K562 (cell line): ENCODE results near the gene PGAP2. TPM values are rescaled to one million over a fixed set of nuclear protein-coding genes. Genes with fewer than 3 reads are reported as not detected.
A peak's percentile ranks its signal among the peaks of the same experiment; 100 is the strongest.

Experiments
- CBX3 ChIP-seq, 2 experiments: IDR thresholded peaks; 1 replicate in 1 of 2; 2 replicates in 1 of 2; pipeline ENCODE4 v1.6.1; 2012; ENCODE audit warnings: inconsistent platforms in 2 of 2, low read length in 2 of 2, borderline replicate concordance in 1 of 2, control low read depth in 1 of 2
- EP400 ChIP-seq: fragments of 450-650 bp; IDR thresholded peaks from 2 replicates; pipeline ENCODE4 v1.6.1; 2017; ENCODE audit warnings: antibody characterized with exemption, mild to moderate bottlenecking, moderate library complexity
- ETS2 ChIP-seq: IDR thresholded peaks from 2 replicates; pipeline ENCODE4 v1.6.1; 2016; ENCODE audit warnings: borderline replicate concordance, missing genetic modification characterization, mild to moderate bottlenecking, moderate library complexity, missing compliant biosample characterization; ENCODE audit not compliant: poor library complexity, severe bottlenecking
- ETV1 ChIP-seq: fragments of 450-650 bp; conservative IDR thresholded peaks from 2 replicates; pipeline ENCODE4 v1.6.1; 2016; ENCODE audit warnings: missing genetic modification characterization, control low read depth, low read depth, missing compliant biosample characterization
- GTF2E2 ChIP-seq: fragments of 200-800 bp; sonication (Bioruptor generic); IDR thresholded peaks from 2 replicates; pipeline ENCODE4 v1.6.1; 2016; ENCODE audit warnings: missing genetic modification characterization, missing compliant biosample characterization
- JUNB ChIP-seq: fragments of 450-650 bp; formaldehyde crosslinking; conservative IDR thresholded peaks from 2 replicates; pipeline ENCODE4 v1.4.0; 2020; ENCODE audit warnings: mild to moderate bottlenecking
- NBN ChIP-seq: fragments of 450-650 bp; IDR thresholded peaks from 2 replicates; pipeline ENCODE4 v1.6.1; 2016; ENCODE audit warnings: low read depth, mild to moderate bottlenecking
- TBL1XR1 ChIP-seq, 2 experiments: IDR thresholded peaks; 2 replicates each; pipeline ENCODE4 v1.6.1; 2012; ENCODE audit warnings: improper control_type of control experiment in 2 of 2, low read length in 2 of 2, mild to moderate bottlenecking in 1 of 2
- TRIM28 ChIP-seq: fragments of 450-650 bp; IDR thresholded peaks from 2 replicates; pipeline ENCODE4 v1.6.1; 2017
- ZNF140 ChIP-seq: fragments of 250-450 bp; sonication (Bioruptor Pico); IDR thresholded peaks from 2 replicates; pipeline ENCODE4 v1.8.0; 2021; ENCODE audit warnings: moderate library complexity, mild to moderate bottlenecking, inconsistent platforms
- ZNF239 ChIP-seq: fragments of 250-450 bp; sonication (Bioruptor Pico); IDR thresholded peaks from 2 replicates; pipeline ENCODE4 v1.4.0; 2020; ENCODE audit warnings: mild to moderate bottlenecking
- ZNF324 ChIP-seq: fragments of 250-450 bp; sonication (Bioruptor Pico); IDR thresholded peaks from 2 replicates; pipeline ENCODE4 v1.4.0; 2020; ENCODE audit warnings: mild to moderate bottlenecking
- polyA plus RNA-seq, 8 experiments: library from polyadenylated mRNA; depleted of rRNA in 4 of 8; stranded (reverse) in 5 of 8; unstranded in 3 of 8; fragments of >200 nt; fragmentation: Nextera tagmentation in 2 of 8; fragmentation: Illumina TruSeq in 1 of 8; extraction: Ambion mirVana in 2 of 8; extraction: Trizol in 1 of 8; gene quantifications; 2 replicates each; pipeline versions ENCODE4 v1.2.1 to v1.2.3, GENCODE V29; 2011 to 2014; ENCODE audit warnings: inconsistent platforms in 1 of 8, missing spikeins in 1 of 8
- total RNA-seq, 7 experiments: library from RNA; depleted of rRNA in 6 of 7; stranded (reverse); fragments of >200 nt in 6 of 7; fragmentation: Illumina TruSeq in 2 of 7; extraction: Trizol in 2 of 7; gene quantifications; 2 replicates each; pipeline versions ENCODE4 v1.2.1 to v1.2.3, GENCODE V29; 2011 to 2021; ENCODE audit warnings: low replicate concordance in 1 of 7
- TF ChIP-seq, protein P1 (sequence below), 2 experiments: fragments of 450-650 bp; IDR thresholded peaks; 2 replicates each; pipeline ENCODE4 v1.6.1; 2016; ENCODE audit warnings: mild to moderate bottlenecking in 2 of 2, borderline replicate concordance in 1 of 2, low read depth in 1 of 2, moderate library complexity in 1 of 2
- TF ChIP-seq, protein P2 (sequence below): fragments of 250-450 bp; sonication (Bioruptor Pico); IDR thresholded peaks from 2 replicates; pipeline ENCODE4 v1.8.0; 2022; ENCODE audit warnings: moderate library complexity, mild to moderate bottlenecking, inconsistent platforms
- TF ChIP-seq, protein P3 (sequence below): fragments of 450-650 bp; IDR thresholded peaks from 2 replicates; pipeline ENCODE4 v1.6.1; 2016; ENCODE audit warnings: borderline replicate concordance

The PGAP2 gene
- total and polyA plus RNA-seq, 9 of the 15 experiments (the other 6 are each of a cell fraction or from before 2014, with no cell fraction given) = 17.9 to 47.2 (median 33.7) TPM

DNA sequence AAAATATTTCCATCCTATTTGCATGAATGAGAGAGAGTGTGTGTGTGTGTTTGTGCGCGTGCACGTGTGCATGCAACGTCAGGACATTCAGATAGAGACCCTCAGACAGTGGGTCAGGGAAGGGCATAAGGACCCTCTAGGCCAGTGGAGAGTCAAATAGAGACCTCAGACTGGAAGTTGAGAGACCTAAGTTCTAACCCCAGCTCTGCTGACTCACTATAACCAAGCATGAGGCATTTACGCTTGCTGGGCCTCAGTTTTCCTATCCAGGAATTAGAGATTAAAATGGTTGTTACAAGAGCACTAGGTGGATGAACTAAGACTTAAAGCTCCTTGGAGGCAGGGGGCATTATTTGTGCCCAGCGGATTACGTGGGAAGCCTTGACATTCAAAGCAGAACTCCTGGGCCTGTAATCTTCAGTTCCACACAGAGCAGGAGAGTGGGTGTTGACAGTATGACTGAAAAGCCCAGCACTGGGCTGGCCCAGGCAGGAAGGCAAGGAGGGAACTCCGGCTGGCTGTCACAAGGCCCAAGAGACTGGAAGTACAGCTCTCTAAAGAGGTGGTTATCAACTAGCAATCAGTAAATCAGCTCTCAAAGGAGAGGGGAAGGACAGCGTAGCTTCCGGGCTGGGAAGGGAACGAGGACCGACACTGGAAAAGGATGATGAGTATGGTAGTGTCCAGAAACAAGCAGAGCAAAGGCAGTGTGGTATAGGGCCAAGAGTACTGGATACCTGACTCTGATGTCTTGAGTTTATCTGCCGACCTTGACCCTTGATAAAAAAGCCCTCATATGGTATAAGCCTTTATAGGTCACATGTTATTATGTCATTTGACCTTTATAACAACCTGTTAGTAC lies 23.2 kb downstream of the PGAP2 start (continued):
- TF ChIP-seq TBL1XR1 (IDR thresholded peaks at IDR 0.05; ENCODE audit: low read length in 2 of 2) = peak in 1 of 2 experiments; percentile 34; a peak in 1 of 4 replicates
- peak in 1 of 2 experiments; percentile 58; a peak in 1 of 3 replicates for TF ChIP-seq CBX3 (IDR thresholded peaks at IDR 0.05; ENCODE audit: borderline replicate concordance in 1 of 2, low read length in 2 of 2)
- TF ChIP-seq, protein P1, sequence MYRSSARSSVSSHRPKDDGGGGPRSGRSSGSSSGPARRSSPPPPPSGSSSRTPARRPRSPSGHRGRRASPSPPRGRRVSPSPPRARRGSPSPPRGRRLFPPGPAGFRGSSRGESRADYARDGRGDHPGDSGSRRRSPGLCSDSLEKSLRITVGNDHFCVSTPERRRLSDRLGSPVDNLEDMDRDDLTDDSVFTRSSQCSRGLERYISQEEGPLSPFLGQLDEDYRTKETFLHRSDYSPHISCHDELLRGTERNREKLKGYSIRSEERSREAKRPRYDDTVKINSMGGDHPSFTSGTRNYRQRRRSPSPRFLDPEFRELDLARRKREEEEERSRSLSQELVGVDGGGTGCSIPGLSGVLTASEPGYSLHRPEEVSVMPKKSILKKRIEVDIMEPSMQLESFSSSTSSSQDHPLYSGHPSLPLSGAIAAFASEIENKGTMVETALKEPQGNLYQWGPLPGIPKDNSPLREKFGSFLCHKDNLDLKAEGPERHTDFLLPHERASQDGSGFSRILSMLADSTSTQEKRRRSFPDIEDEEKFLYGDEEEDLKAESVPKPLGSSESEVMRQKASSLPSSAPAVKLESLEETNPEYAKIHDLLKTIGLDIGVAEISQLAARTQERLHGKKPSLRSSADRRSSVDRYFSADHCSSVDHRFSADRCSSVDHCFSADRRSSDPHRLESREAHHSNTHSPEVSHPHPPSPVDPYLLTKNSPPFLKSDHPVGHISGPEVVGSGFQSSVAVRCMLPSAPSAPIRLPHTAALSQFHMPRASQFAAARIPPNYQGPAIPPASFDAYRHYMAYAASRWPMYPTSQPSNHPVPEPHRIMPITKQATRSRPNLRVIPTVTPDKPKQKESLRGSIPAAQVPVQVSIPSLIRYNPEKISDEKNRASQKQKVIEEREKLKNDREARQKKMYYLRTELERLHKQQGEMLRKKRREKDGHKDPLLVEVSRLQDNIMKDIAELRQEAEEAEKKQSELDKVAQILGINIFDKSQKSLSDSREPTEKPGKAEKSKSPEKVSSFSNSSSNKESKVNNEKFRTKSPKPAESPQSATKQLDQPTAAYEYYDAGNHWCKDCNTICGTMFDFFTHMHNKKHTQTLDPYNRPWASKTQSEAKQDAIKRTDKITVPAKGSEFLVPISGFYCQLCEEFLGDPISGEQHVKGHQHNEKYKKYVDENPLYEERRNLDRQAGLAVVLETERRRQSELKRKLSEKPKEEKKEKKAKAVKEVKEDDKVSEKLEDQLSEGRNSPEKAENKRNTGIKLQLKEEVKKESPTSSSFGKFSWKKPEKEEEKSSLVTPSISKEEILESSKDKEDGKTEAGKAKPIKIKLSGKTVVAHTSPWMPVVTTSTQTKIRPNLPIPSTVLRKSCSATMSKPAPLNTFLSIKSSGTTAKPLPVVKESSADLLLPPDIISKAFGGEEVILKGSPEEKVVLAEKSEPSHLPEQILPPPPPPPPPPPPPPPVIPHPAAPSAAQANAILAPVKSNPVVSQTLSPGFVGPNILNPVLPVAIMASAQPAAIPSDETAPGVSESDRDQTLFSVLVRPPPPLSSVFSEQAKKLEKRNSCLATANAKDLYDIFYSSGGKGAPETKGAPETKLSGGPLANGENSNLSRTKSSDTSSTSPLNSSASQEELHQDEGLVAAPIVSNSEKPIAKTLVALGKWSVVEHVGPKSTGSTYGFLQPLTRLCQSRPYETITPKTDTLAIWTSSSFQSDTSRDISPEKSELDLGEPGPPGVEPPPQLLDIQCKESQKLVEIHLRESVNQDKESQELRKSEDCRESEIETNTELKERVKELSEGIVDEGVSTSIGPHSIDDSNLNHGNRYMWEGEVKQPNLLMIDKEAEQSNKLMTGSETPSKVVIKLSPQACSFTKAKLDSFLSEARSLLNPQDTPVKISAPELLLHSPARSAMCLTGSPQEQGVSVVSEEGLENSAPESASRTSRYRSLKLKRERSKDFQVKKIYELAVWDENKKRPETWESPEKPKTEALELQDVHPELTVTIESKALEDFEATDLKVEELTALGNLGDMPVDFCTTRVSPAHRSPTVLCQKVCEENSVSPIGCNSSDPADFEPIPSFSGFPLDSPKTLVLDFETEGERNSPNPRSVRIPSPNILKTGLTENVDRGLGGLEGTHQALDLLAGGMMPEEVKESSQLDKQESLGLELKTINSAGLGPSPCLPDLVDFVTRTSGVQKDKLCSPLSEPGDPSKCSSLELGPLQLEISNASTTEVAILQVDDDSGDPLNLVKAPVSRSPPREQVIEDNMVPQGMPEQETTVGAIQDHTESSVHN (IDR thresholded peaks at IDR 0.05; ENCODE audit: borderline replicate concordance in 1 of 2, low read depth in 1 of 2) = 0 out of 4 replicates have a peak, but pooled peaks of 1 of the 2 experiments have one; percentile 21
- TF ChIP-seq, protein P2, sequence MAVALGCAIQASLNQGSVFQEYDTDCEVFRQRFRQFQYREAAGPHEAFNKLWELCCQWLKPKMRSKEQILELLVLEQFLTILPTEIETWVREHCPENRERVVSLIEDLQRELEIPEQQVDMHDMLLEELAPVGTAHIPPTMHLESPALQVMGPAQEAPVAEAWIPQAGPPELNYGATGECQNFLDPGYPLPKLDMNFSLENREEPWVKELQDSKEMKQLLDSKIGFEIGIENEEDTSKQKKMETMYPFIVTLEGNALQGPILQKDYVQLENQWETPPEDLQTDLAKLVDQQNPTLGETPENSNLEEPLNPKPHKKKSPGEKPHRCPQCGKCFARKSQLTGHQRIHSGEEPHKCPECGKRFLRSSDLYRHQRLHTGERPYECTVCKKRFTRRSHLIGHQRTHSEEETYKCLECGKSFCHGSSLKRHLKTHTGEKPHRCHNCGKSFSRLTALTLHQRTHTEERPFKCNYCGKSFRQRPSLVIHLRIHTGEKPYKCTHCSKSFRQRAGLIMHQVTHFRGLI (CRISPR knock-in tag) = 0 out of 2 replicates have a peak, but pooled peaks have one; percentile 35
- TF ChIP-seq, protein P3, sequence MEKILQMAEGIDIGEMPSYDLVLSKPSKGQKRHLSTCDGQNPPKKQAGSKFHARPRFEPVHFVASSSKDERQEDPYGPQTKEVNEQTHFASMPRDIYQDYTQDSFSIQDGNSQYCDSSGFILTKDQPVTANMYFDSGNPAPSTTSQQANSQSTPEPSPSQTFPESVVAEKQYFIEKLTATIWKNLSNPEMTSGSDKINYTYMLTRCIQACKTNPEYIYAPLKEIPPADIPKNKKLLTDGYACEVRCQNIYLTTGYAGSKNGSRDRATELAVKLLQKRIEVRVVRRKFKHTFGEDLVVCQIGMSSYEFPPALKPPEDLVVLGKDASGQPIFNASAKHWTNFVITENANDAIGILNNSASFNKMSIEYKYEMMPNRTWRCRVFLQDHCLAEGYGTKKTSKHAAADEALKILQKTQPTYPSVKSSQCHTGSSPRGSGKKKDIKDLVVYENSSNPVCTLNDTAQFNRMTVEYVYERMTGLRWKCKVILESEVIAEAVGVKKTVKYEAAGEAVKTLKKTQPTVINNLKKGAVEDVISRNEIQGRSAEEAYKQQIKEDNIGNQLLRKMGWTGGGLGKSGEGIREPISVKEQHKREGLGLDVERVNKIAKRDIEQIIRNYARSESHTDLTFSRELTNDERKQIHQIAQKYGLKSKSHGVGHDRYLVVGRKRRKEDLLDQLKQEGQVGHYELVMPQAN = no peak
- TF ChIP-seq NBN = peak; percentile 50; the same call in 1 of the 2 replicates
- peak; percentile 99 for TF ChIP-seq ETV1 (tag)
- peak; percentile 83; the same call in 1 of the 2 replicates for TF ChIP-seq TRIM28
- no peak for TF ChIP-seq ETS2 (tag)
- TF ChIP-seq JUNB (CRISPR knock-in tag) = no peak
- no peak for TF ChIP-seq ZNF140 (CRISPR knock-in tag)
- peak; percentile 41; the same call in 1 of the 2 replicates for TF ChIP-seq ZNF324
- TF ChIP-seq EP400 = peak; percentile 39
- no peak for TF ChIP-seq GTF2E2 (tag)
- TF ChIP-seq ZNF239 = peak; percentile 54
